ENCODE measurements around the gene NLGN4X.

DNA sequence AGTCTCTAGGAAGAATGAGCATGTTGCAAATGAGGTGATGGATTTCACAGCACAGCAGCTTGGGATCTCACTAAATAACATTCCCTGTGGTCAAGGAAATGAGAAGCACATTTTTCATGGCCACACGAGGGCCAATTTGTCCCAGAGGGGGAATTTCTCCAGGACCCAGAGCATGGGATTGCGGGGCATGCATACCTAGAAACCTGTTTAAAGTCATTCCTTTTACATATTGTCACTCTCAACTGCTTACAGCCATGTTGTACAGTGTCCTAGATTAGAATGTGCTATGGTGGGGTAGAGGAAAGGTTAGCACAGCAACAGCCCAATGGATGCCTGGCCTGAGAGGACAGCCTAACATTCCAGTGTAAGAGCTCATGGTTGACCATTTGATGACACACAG is 37.4 kb upstream of the NLGN4X start:
- TF ChIP-seq SP1 (IDR thresholded peaks at IDR 0.05) (no peak), FOXM1 (IDR thresholded peaks at IDR 0.05; ENCODE audit: borderline replicate concordance) (no peak), SUZ12 (IDR thresholded peaks at IDR 0.05) (no peak), BHLHE40 (IDR thresholded peaks at IDR 0.05; ENCODE audit: borderline replicate concordance) (no peak), ELF4 (IDR thresholded peaks at IDR 0.05) (no peak), NFRKB (IDR thresholded peaks at IDR 0.05) (no peak), ZNF384 (IDR thresholded peaks at IDR 0.05) (no peak), CTBP1 (IDR thresholded peaks at IDR 0.05; ENCODE audit: borderline replicate concordance) (no peak), L3MBTL2 (conservative IDR thresholded peaks at IDR 0.05) (no peak), HDGF (IDR thresholded peaks at IDR 0.05; ENCODE audit: borderline replicate concordance) (no peak), FOXK2 (IDR thresholded peaks at IDR 0.05) (no peak)
